ENCODE results near the gene TSHZ1.
"Not testable (repeated sequence)": the region's sequence is repeated elsewhere in the genome, so short reads cannot be mapped to it uniquely, and the experiment has no call there.

Gene TSHZ1

GRCh38 chr18:75307530-75307929, 96.9 kb downstream of the TSHZ1 start:
- DNase-seq (ENCODE audit: low read depth in 2 of 2): no peak

- DNase-seq (ENCODE audit: low read depth in 2 of 2): no peak
These were observed 99.0 kb downstream of the TSHZ1 start for GRCh38 chr18:75309564-75309963.

GRCh38 chr18:75314117-75314516, 103.5 kb downstream of the TSHZ1 start:
- no peak for DNase-seq (ENCODE audit: low read depth in 2 of 2)

- DNase-seq (ENCODE audit: low read depth in 2 of 2): no peak
These were observed 104.0 kb downstream of the TSHZ1 start for GRCh38 chr18:75314606-75315005.

- DNase-seq (ENCODE audit: low read depth in 2 of 2): no peak
These were observed 105.6 kb downstream of the TSHZ1 start for GRCh38 chr18:75316223-75316622.

GRCh38 chr18:75316826-75317225, 106.2 kb downstream of the TSHZ1 start:
- no peak for DNase-seq (ENCODE audit: low read depth in 2 of 2)

GRCh38 chr18:75317300-75317699, 106.7 kb downstream of the TSHZ1 start:
- no peak for DNase-seq (ENCODE audit: low read depth in 2 of 2)

GRCh38 chr18:75317703-75318102, 107.1 kb downstream of the TSHZ1 start:
- no peak for DNase-seq (ENCODE audit: low read depth in 2 of 2)

GRCh38 chr18:75319905-75320304, 109.3 kb downstream of the TSHZ1 start:
- no peak for DNase-seq (ENCODE audit: low read depth in 2 of 2)

- no peak for DNase-seq (ENCODE audit: low read depth in 2 of 2)
These were observed 109.9 kb downstream of the TSHZ1 start for GRCh38 chr18:75320506-75320905.

GRCh38 chr18:75321431-75321830, 110.8 kb downstream of the TSHZ1 start:
- no peak for DNase-seq (ENCODE audit: low read depth in 2 of 2)

- no peak for DNase-seq (ENCODE audit: low read depth in 2 of 2)
These were observed 111.6 kb downstream of the TSHZ1 start for GRCh38 chr18:75322206-75322605.

- DNase-seq (ENCODE audit: low read depth in 2 of 2): no peak
These were observed 113.4 kb downstream of the TSHZ1 start for GRCh38 chr18:75323821-75324585.

- no peak for DNase-seq (ENCODE audit: low read depth in 2 of 2)
These were observed 114.2 kb downstream of the TSHZ1 start for GRCh38 chr18:75324686-75325257.

GRCh38 chr18:75329753-75330152, 119.2 kb downstream of the TSHZ1 start:
- DNase-seq (ENCODE audit: low read depth in 2 of 2): not testable (repeated sequence)

GRCh38 chr18:75330308-75330707, 119.7 kb downstream of the TSHZ1 start:
- no peak for DNase-seq (ENCODE audit: low read depth in 2 of 2)

- DNase-seq (ENCODE audit: low read depth in 2 of 2): no peak
These were observed 124.3 kb downstream of the TSHZ1 start for GRCh38 chr18:75334869-75335268.

GRCh38 chr18:75335511-75335910, 124.9 kb downstream of the TSHZ1 start:
- no peak for DNase-seq (ENCODE audit: low read depth in 2 of 2)

GRCh38 chr18:75336767-75337166, 126.2 kb downstream of the TSHZ1 start:
- no peak for DNase-seq (ENCODE audit: low read depth in 2 of 2)

- DNase-seq (ENCODE audit: low read depth in 2 of 2): no peak
These were observed 126.8 kb downstream of the TSHZ1 start for GRCh38 chr18:75337348-75337747.

GRCh38 chr18:75338631-75339030, 128.0 kb downstream of the TSHZ1 start:
- DNase-seq (ENCODE audit: low read depth in 2 of 2): no peak

All from stimulated activated CD4-positive, alpha-beta T cell treated with anti-CD3 and anti-CD28 coated beads, Interleukin-4, amount 100 ng/mL, for 48 hours (primary cell).